WTC11 (cell line): ENCODE measurements around the gene SRGAP1. TPM values are rescaled to one million over a fixed set of nuclear protein-coding genes. Genes with fewer than 3 reads are reported as not detected.
A peak's percentile ranks its signal among the peaks of the same experiment; 100 is the strongest.

Source experiments
- ATAC-seq: fragments of 200-7000 bp; cut with Tn5 transposase; 2 replicates; pipeline ENCODE4 v1.10.0; 2021; ENCODE audit warnings: mild to moderate bottlenecking, moderate library complexity
- CTCF ChIA-PET: fragments of 300-600 bp; sonication (Branson Sonifier 250); formaldehyde crosslinking; loops from one replicate; lab custom pipeline; 2021; ENCODE audit warnings: antibody characterized with exemption; lab: Charles Lee
- POLR2A ChIA-PET: fragments of 350-600 bp; sonication (Branson Sonifier 250); formaldehyde crosslinking; loops from one replicate; lab custom pipeline; 2021; ENCODE audit warnings: antibody characterized with exemption; lab: Charles Lee
- DNase-seq: peaks from one replicate; pipeline ENCODE4 v3.0.0; 2021; ENCODE audit warnings: low spot score
- H3K27ac Mint-ChIP-seq: 2 replicates; pipeline ENCODE4 v1.8.0; 2021; ENCODE audit warnings: mixed read lengths
- H3K27me3 Mint-ChIP-seq: 2 replicates; pipeline ENCODE4 v1.8.0; 2021; ENCODE audit warnings: low read depth, mild to moderate bottlenecking, moderate library complexity, mixed read lengths
- H3K36me3 Mint-ChIP-seq: 2 replicates; pipeline ENCODE4 v1.8.0; 2021; ENCODE audit warnings: mixed read lengths
- H3K4me1 Mint-ChIP-seq: 2 replicates; pipeline ENCODE4 v1.8.0; 2022; ENCODE audit warnings: mixed read lengths
- H3K4me3 Mint-ChIP-seq: 2 replicates; pipeline ENCODE4 v1.8.0; 2021; ENCODE audit warnings: mild to moderate bottlenecking, moderate library complexity, mixed read lengths
- H3K9me3 Mint-ChIP-seq: 2 replicates; pipeline ENCODE4 v1.8.0; 2021; ENCODE audit warnings: mixed read lengths
- CBFB ChIP-seq: sonication (generic); formaldehyde crosslinking; IDR thresholded peaks from 2 replicates; pipeline ENCODE4 v1.8.1; 2022; ENCODE audit warnings: mild to moderate bottlenecking, low read depth, missing genetic modification reagents
- CREB1 ChIP-seq: sonication (generic); formaldehyde crosslinking; IDR thresholded peaks from 2 replicates; pipeline ENCODE4 v1.8.0; 2023; ENCODE audit warnings: mild to moderate bottlenecking, missing genetic modification reagents
- CREM ChIP-seq: sonication (generic); formaldehyde crosslinking; IDR thresholded peaks from 2 replicates; pipeline ENCODE4 v1.8.1; 2022; ENCODE audit warnings: mild to moderate bottlenecking, missing genetic modification reagents, moderate library complexity
- ESRRA ChIP-seq: sonication (generic); formaldehyde crosslinking; IDR thresholded peaks from 2 replicates; pipeline ENCODE4 v1.8.1; 2022; ENCODE audit warnings: mild to moderate bottlenecking, missing genetic modification reagents, borderline replicate concordance
- GTF2I ChIP-seq: fragments of 250-450 bp; sonication (Bioruptor Pico); conservative IDR thresholded peaks from 2 replicates; pipeline ENCODE4 v1.4.0; 2021; ENCODE audit warnings: mild to moderate bottlenecking
- IRF2 ChIP-seq: sonication (generic); formaldehyde crosslinking; IDR thresholded peaks from 2 replicates; pipeline ENCODE4 v1.8.0; 2022; ENCODE audit warnings: low read depth, missing genetic modification reagents, borderline replicate concordance
- NFE2L1 ChIP-seq: sonication (generic); formaldehyde crosslinking; IDR thresholded peaks from 2 replicates; pipeline ENCODE4 v1.8.1; 2023; ENCODE audit warnings: missing genetic modification reagents
- SMAD3 ChIP-seq: sonication (generic); formaldehyde crosslinking; IDR thresholded peaks from 2 replicates; pipeline ENCODE4 v1.8.0; 2022; ENCODE audit warnings: missing genetic modification reagents, mild to moderate bottlenecking, borderline replicate concordance
- ZNF121 ChIP-seq: sonication (generic); formaldehyde crosslinking; IDR thresholded peaks from 2 replicates; pipeline ENCODE4 v1.8.0; 2023; ENCODE audit warnings: missing genetic modification reagents
- ZNF416 ChIP-seq: fragments of 250-450 bp; sonication (Bioruptor Pico); IDR thresholded peaks from 2 replicates; pipeline ENCODE4 v1.9.0; 2021; ENCODE audit warnings: mild to moderate bottlenecking, inconsistent platforms
- ZNF423 ChIP-seq: fragments of 250-450 bp; sonication (Bioruptor Pico); IDR thresholded peaks from 2 replicates; pipeline ENCODE4 v2.1.2; 2022; ENCODE audit warnings: mild to moderate bottlenecking, moderate library complexity
- total RNA-seq: library from RNA; stranded (reverse); gene quantifications from 3 replicates; pipeline ENCODE4 v1.2.3, GENCODE V29; 2021
- TF ChIP-seq, protein P1 (sequence below): sonication (generic); formaldehyde crosslinking; IDR thresholded peaks from 2 replicates; pipeline ENCODE4 v1.8.0; 2022; ENCODE audit warnings: missing genetic modification reagents
- TF ChIP-seq, protein P2 (sequence below): fragments of 250-450 bp; sonication (Bioruptor Pico); conservative IDR thresholded peaks from 2 replicates; pipeline ENCODE4 v1.9.0; 2021; ENCODE audit warnings: mild to moderate bottlenecking
- TF ChIP-seq, protein P3 (sequence below): sonication (generic); formaldehyde crosslinking; IDR thresholded peaks from 2 replicates; pipeline ENCODE4 v1.8.0; 2023; ENCODE audit warnings: mild to moderate bottlenecking, missing genetic modification reagents
- TF ChIP-seq, protein P4 (sequence below): sonication (generic); formaldehyde crosslinking; IDR thresholded peaks from 2 replicates; pipeline ENCODE4 v1.8.1; 2023; ENCODE audit warnings: mild to moderate bottlenecking, missing genetic modification reagents, moderate library complexity
- TF ChIP-seq, protein P5 (sequence below): fragments of 250-450 bp; sonication (Bioruptor Pico); IDR thresholded peaks from 2 replicates; pipeline ENCODE4 v1.9.0; 2021; ENCODE audit warnings: mild to moderate bottlenecking, borderline replicate concordance
- TF ChIP-seq, protein P6 (sequence below): sonication (generic); formaldehyde crosslinking; IDR thresholded peaks from 2 replicates; pipeline ENCODE4 v1.8.1; 2023; ENCODE audit warnings: mild to moderate bottlenecking, missing genetic modification reagents, borderline replicate concordance

The SRGAP1 gene
- total RNA-seq, 1 experiment from 2014 or later: 10.3 TPM

DNA sequence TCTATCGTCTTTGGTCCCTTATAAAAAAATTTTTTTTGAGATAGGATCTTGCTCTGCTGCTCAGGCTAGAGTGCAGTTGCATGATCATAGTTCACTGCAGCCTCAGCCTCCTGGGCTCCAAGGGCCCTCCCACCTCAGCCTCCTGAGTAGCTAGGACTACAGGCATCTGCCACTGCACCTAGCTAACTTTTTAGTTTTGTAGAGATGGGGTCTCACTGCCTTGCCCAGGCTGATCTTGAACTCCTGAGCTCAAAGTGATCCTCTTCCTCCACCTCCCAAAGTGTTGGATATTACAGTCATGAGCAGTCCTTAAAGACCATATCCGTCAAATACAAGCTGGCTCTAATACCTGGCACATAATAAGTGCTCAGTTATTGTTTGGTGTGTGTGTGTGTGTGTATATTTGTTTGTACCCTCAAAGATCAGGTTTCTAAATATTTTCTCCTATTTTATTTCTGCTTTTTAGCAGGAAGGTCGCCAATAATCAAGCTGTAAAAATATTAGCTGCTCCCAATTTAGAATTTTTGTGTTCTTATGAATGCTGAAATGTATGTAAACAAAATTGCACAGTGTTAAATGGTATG is 30.5 kb downstream of the SRGAP1 start:
- no peak overlapping the region for H3K4me3 Mint-ChIP-seq
- ATAC-seq (no peak), DNase-seq (no peak)
- no peaks in the 10 kb centered on the region for H3K27me3 Mint-ChIP-seq
- POLR2A ChIA-PET: no interaction called here
- no peaks in the 10 kb centered on the region for H3K9me3 Mint-ChIP-seq
- TF ChIP-seq SMAD3 (no peak), CREB1 (CRISPR knock-in tag) (no peak), ZNF423 (CRISPR knock-in tag) (no peak), GTF2I (CRISPR knock-in tag) (0 out of 2 replicates have a peak, but pooled peaks have one; percentile 53), CREM (CRISPR knock-in tag) (no peak), ESRRA (CRISPR knock-in tag) (no peak), CBFB (CRISPR knock-in tag) (no peak), IRF2 (CRISPR knock-in tag) (no peak), ZNF121 (CRISPR knock-in tag) (peak; percentile 96)
- TF ChIP-seq, protein P1, sequence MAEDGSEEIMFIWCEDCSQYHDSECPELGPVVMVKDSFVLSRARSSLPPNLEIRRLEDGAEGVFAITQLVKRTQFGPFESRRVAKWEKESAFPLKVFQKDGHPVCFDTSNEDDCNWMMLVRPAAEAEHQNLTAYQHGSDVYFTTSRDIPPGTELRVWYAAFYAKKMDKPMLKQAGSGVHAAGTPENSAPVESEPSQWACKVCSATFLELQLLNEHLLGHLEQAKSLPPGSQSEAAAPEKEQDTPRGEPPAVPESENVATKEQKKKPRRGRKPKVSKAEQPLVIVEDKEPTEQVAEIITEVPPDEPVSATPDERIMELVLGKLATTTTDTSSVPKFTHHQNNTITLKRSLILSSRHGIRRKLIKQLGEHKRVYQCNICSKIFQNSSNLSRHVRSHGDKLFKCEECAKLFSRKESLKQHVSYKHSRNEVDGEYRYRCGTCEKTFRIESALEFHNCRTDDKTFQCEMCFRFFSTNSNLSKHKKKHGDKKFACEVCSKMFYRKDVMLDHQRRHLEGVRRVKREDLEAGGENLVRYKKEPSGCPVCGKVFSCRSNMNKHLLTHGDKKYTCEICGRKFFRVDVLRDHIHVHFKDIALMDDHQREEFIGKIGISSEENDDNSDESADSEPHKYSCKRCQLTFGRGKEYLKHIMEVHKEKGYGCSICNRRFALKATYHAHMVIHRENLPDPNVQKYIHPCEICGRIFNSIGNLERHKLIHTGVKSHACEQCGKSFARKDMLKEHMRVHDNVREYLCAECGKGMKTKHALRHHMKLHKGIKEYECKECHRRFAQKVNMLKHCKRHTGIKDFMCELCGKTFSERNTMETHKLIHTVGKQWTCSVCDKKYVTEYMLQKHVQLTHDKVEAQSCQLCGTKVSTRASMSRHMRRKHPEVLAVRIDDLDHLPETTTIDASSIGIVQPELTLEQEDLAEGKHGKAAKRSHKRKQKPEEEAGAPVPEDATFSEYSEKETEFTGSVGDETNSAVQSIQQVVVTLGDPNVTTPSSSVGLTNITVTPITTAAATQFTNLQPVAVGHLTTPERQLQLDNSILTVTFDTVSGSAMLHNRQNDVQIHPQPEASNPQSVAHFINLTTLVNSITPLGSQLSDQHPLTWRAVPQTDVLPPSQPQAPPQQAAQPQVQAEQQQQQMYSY (CRISPR knock-in tag): no peak
- TF ChIP-seq, protein P2, sequence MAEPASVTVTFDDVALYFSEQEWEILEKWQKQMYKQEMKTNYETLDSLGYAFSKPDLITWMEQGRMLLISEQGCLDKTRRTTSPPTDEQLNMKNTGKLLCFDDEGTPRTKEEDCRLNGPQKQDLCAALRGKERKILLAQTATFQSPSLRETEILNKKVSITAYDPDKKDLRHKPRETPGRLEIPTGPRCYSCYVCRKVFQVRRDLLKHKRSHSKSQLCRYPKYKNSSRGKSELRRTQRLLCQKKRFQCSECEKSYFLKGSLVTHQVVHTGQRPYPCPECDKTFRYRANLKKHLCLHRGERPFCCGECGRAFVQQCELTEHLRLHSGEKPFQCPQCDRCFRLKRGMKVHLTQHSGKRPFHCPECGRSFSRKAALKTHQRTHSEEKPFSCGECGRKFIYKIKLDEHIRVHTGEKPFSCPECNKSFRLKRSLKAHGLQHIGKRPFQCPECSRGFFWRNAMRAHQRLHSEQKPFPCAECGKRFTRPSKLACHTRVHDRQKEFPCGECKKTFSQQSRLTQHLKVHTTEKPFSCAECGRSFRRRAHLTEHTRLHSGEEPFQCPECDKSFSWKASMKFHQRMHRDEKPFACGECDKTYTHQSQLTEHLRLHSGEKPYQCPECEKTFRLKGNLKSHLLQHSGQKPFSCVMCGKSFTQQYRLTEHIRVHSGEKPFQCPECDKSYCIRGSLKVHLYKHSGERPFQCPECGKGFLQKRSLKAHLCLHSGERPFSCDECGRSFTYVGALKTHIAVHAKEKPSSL (CRISPR knock-in tag): no peak
- peaks cover 25% of the 10 kb centered on the region for H3K4me1 Mint-ChIP-seq
- CTCF ChIA-PET: no interaction called here
- no peaks in the 10 kb centered on the region for H3K36me3 Mint-ChIP-seq
- no peak overlapping the region for H3K27ac Mint-ChIP-seq

DNA sequence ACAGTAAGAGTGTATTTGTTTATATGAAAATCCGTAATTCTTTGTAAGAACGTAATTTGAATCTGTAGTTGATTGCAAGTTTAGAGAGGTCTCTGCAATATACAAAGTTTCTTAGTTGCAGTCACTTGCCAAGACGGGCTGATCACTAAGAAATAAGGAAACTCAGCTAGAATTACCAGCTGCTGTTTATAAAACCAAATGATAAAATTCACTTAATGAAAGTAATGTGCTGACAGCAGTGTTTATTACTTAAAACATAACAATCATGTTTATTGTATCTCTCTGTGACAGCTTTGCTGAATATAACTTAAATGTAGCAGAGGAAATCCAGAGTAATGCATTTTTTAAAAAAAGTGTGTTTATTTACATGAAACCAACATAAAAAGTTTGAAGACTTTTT is 31.2 kb downstream of the SRGAP1 start:
- Mint-ChIP-seq H3K36me3 (no peaks in the 10 kb centered on the region), H3K27ac (no peak overlapping the region), H3K9me3 (no peaks in the 10 kb centered on the region), H3K4me1 (peaks cover 21% of the 10 kb centered on the region), H3K27me3 (no peaks in the 10 kb centered on the region), H3K4me3 (no peak overlapping the region)
- POLR2A ChIA-PET: no interaction called here
- DNase-seq: no peak
- CTCF ChIA-PET: interaction anchor here (0.6 kb wide), 1 partner anchor 388 kb away, joined by 3 read pairs; no protein-coding TSS in a partner anchor
- ATAC-seq: no peak
- TF ChIP-seq, protein P3, sequence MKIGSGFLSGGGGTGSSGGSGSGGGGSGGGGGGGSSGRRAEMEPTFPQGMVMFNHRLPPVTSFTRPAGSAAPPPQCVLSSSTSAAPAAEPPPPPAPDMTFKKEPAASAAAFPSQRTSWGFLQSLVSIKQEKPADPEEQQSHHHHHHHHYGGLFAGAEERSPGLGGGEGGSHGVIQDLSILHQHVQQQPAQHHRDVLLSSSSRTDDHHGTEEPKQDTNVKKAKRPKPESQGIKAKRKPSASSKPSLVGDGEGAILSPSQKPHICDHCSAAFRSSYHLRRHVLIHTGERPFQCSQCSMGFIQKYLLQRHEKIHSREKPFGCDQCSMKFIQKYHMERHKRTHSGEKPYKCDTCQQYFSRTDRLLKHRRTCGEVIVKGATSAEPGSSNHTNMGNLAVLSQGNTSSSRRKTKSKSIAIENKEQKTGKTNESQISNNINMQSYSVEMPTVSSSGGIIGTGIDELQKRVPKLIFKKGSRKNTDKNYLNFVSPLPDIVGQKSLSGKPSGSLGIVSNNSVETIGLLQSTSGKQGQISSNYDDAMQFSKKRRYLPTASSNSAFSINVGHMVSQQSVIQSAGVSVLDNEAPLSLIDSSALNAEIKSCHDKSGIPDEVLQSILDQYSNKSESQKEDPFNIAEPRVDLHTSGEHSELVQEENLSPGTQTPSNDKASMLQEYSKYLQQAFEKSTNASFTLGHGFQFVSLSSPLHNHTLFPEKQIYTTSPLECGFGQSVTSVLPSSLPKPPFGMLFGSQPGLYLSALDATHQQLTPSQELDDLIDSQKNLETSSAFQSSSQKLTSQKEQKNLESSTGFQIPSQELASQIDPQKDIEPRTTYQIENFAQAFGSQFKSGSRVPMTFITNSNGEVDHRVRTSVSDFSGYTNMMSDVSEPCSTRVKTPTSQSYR (CRISPR knock-in tag): no peak
- TF ChIP-seq, protein P4, sequence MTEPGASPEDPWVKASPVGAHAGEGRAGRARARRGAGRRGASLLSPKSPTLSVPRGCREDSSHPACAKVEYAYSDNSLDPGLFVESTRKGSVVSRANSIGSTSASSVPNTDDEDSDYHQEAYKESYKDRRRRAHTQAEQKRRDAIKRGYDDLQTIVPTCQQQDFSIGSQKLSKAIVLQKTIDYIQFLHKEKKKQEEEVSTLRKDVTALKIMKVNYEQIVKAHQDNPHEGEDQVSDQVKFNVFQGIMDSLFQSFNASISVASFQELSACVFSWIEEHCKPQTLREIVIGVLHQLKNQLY (CRISPR knock-in tag): no peak
- TF ChIP-seq ZNF416 (CRISPR knock-in tag) (no peak), NFE2L1 (no peak), ZNF423 (CRISPR knock-in tag) (no peak), ZNF121 (CRISPR knock-in tag) (no peak)
- TF ChIP-seq, protein P5, sequence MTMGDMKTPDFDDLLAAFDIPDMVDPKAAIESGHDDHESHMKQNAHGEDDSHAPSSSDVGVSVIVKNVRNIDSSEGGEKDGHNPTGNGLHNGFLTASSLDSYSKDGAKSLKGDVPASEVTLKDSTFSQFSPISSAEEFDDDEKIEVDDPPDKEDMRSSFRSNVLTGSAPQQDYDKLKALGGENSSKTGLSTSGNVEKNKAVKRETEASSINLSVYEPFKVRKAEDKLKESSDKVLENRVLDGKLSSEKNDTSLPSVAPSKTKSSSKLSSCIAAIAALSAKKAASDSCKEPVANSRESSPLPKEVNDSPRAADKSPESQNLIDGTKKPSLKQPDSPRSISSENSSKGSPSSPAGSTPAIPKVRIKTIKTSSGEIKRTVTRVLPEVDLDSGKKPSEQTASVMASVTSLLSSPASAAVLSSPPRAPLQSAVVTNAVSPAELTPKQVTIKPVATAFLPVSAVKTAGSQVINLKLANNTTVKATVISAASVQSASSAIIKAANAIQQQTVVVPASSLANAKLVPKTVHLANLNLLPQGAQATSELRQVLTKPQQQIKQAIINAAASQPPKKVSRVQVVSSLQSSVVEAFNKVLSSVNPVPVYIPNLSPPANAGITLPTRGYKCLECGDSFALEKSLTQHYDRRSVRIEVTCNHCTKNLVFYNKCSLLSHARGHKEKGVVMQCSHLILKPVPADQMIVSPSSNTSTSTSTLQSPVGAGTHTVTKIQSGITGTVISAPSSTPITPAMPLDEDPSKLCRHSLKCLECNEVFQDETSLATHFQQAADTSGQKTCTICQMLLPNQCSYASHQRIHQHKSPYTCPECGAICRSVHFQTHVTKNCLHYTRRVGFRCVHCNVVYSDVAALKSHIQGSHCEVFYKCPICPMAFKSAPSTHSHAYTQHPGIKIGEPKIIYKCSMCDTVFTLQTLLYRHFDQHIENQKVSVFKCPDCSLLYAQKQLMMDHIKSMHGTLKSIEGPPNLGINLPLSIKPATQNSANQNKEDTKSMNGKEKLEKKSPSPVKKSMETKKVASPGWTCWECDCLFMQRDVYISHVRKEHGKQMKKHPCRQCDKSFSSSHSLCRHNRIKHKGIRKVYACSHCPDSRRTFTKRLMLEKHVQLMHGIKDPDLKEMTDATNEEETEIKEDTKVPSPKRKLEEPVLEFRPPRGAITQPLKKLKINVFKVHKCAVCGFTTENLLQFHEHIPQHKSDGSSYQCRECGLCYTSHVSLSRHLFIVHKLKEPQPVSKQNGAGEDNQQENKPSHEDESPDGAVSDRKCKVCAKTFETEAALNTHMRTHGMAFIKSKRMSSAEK: no peak
- TF ChIP-seq, protein P6, sequence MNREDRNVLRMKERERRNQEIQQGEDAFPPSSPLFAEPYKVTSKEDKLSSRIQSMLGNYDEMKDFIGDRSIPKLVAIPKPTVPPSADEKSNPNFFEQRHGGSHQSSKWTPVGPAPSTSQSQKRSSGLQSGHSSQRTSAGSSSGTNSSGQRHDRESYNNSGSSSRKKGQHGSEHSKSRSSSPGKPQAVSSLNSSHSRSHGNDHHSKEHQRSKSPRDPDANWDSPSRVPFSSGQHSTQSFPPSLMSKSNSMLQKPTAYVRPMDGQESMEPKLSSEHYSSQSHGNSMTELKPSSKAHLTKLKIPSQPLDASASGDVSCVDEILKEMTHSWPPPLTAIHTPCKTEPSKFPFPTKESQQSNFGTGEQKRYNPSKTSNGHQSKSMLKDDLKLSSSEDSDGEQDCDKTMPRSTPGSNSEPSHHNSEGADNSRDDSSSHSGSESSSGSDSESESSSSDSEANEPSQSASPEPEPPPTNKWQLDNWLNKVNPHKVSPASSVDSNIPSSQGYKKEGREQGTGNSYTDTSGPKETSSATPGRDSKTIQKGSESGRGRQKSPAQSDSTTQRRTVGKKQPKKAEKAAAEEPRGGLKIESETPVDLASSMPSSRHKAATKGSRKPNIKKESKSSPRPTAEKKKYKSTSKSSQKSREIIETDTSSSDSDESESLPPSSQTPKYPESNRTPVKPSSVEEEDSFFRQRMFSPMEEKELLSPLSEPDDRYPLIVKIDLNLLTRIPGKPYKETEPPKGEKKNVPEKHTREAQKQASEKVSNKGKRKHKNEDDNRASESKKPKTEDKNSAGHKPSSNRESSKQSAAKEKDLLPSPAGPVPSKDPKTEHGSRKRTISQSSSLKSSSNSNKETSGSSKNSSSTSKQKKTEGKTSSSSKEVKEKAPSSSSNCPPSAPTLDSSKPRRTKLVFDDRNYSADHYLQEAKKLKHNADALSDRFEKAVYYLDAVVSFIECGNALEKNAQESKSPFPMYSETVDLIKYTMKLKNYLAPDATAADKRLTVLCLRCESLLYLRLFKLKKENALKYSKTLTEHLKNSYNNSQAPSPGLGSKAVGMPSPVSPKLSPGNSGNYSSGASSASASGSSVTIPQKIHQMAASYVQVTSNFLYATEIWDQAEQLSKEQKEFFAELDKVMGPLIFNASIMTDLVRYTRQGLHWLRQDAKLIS: no peak
